NOMO-1 treated with DMSO at 0.1 percent for 48 hours (cell line): Measurements from ENCODE around the gene HOXA3.

Source experiments
- DNase-seq: peaks from one replicate; lab custom pipeline; 2025; ENCODE audit not compliant: unreplicated experiment; lab: John Stamatoyannopoulos, UW

Gene HOXA3

GRCh38 chr7:27168265-27168947, 16.0 kb upstream of the HOXA3 start:
- DNase-seq: peak; percentile 69

- DNase-seq: no peak
These were observed 15.5 kb upstream of the HOXA3 start for GRCh38 chr7:27167916-27168264.

GRCh38 chr7:27166531-27167505, 14.4 kb upstream of the HOXA3 start:
- DNase-seq: no peak

- DNase-seq: no peak
These were observed 13.7 kb upstream of the HOXA3 start for GRCh38 chr7:27165996-27166530.

GRCh38 chr7:27165089-27165995, 13.0 kb upstream of the HOXA3 start, which contains the start of gene HOXA9:
HOXA9 (minus strand) TSS chr7:27165537; CDS start chr7:27165457, 80 bp downstream.
- peak; percentile 88 for DNase-seq

GRCh38 chr7:27164367-27165088, 12.1 kb upstream of the HOXA3 start:
- DNase-seq: no peak

GRCh38 chr7:27164045-27164366, 11.6 kb upstream of the HOXA3 start:
- DNase-seq: no peak

GRCh38 chr7:27163288-27164044, 11.1 kb upstream of the HOXA3 start:
- no peak for DNase-seq

GRCh38 chr7:27162561-27163287, 10.3 kb upstream of the HOXA3 start:
- no peak for DNase-seq

- DNase-seq: no peak
These were observed 9.6 kb upstream of the HOXA3 start for GRCh38 chr7:27161721-27162560.

- peak; percentile 84 for DNase-seq
These were observed 8.9 kb upstream of the HOXA3 start for GRCh38 chr7:27161214-27161720.

GRCh38 chr7:27160546-27161213, 8.3 kb upstream of the HOXA3 start:
- DNase-seq: peak; percentile 83

GRCh38 chr7:27160145-27160545, 7.8 kb upstream of the HOXA3 start:
- DNase-seq: no peak

- DNase-seq: no peak
These were observed 7.1 kb upstream of the HOXA3 start for GRCh38 chr7:27159266-27160144.

- DNase-seq: peak; percentile 52
These were observed 6.3 kb upstream of the HOXA3 start for GRCh38 chr7:27158436-27159265.
